Measurements from ENCODE around the gene FIG4.
"Not testable (repeated sequence)": the region's sequence is repeated elsewhere in the genome, so short reads cannot be mapped to it uniquely, and the experiment has no call there.

The FIG4 gene

GRCh38 chr6:109854541-109855308 is 163.6 kb downstream of the FIG4 start:
- no peak for TF ChIP-seq ZNF274 (IDR thresholded peaks at IDR 0.05; ENCODE audit: low read depth, low read length)
- H3K4me3 ChIP-seq (ENCODE audit: low read length): no peak overlapping the region

GRCh38 chr6:109855476-109856040 is 164.5 kb downstream of the FIG4 start:
- not testable (repeated sequence) for H3K4me3 ChIP-seq (ENCODE audit: low read length)

GRCh38 chr6:109861946-109862345 is 170.8 kb downstream of the FIG4 start:
- no peak for TF ChIP-seq ZNF274 (IDR thresholded peaks at IDR 0.05; ENCODE audit: low read depth, low read length)
- H3K4me3 ChIP-seq (ENCODE audit: low read length): no peak overlapping the region

GRCh38 chr6:109864050-109864449 is 173.0 kb downstream of the FIG4 start:
- H3K4me3 ChIP-seq (ENCODE audit: low read length): no peak overlapping the region
- TF ChIP-seq ZNF274 (IDR thresholded peaks at IDR 0.05; ENCODE audit: low read depth, low read length): no peak

- no peak overlapping the region for H3K4me3 ChIP-seq (ENCODE audit: low read length)
- no peak for TF ChIP-seq ZNF274 (IDR thresholded peaks at IDR 0.05; ENCODE audit: low read depth, low read length)
Measured at GRCh38 chr6:109865968-109866367, 174.9 kb downstream of the FIG4 start.

GRCh38 chr6:109867009-109867969 is 176.2 kb downstream of the FIG4 start:
- H3K4me3 ChIP-seq (ENCODE audit: low read length): no peak overlapping the region
- no peak for TF ChIP-seq ZNF274 (IDR thresholded peaks at IDR 0.05; ENCODE audit: low read depth, low read length)

- TF ChIP-seq ZNF274 (IDR thresholded peaks at IDR 0.05; ENCODE audit: low read depth, low read length): no peak
- H3K4me3 ChIP-seq (ENCODE audit: low read length): no peak overlapping the region
Measured at GRCh38 chr6:109867970-109868358, 176.9 kb downstream of the FIG4 start.

- H3K4me3 ChIP-seq (ENCODE audit: low read length): not testable (repeated sequence)
Measured at GRCh38 chr6:109869398-109870088, 178.4 kb downstream of the FIG4 start.

GRCh38 chr6:109870089-109870410 is 179.0 kb downstream of the FIG4 start:
- H3K4me3 ChIP-seq (ENCODE audit: low read length): no peak overlapping the region
- no peak for TF ChIP-seq ZNF274 (IDR thresholded peaks at IDR 0.05; ENCODE audit: low read depth, low read length)

GRCh38 chr6:109872549-109872948 is 181.5 kb downstream of the FIG4 start:
- no peak for TF ChIP-seq ZNF274 (IDR thresholded peaks at IDR 0.05; ENCODE audit: low read depth, low read length)
- no peak overlapping the region for H3K4me3 ChIP-seq (ENCODE audit: low read length)

GRCh38 chr6:109872968-109873545 is 182.0 kb downstream of the FIG4 start:
- TF ChIP-seq ZNF274 (IDR thresholded peaks at IDR 0.05; ENCODE audit: low read depth, low read length): no peak
- H3K4me3 ChIP-seq (ENCODE audit: low read length): no peak overlapping the region

GRCh38 chr6:109874086-109874485 is 183.0 kb downstream of the FIG4 start:
- no peak overlapping the region for H3K4me3 ChIP-seq (ENCODE audit: low read length)
- no peak for TF ChIP-seq ZNF274 (IDR thresholded peaks at IDR 0.05; ENCODE audit: low read depth, low read length)

GRCh38 chr6:109874621-109875020 is 183.5 kb downstream of the FIG4 start:
- H3K4me3 ChIP-seq (ENCODE audit: low read length): no peak overlapping the region
- TF ChIP-seq ZNF274 (IDR thresholded peaks at IDR 0.05; ENCODE audit: low read depth, low read length): no peak

Measured in GM08714 (cell line).